ENCODE data around the gene MORC4. TPM values are rescaled to one million over a fixed set of nuclear protein-coding genes. Genes with fewer than 3 reads are reported as not detected.

MORC4 gene
- total RNA-seq, 4 donors from 2014 or later = 15.3 to 24.6 (median 18.6) TPM

DNA sequence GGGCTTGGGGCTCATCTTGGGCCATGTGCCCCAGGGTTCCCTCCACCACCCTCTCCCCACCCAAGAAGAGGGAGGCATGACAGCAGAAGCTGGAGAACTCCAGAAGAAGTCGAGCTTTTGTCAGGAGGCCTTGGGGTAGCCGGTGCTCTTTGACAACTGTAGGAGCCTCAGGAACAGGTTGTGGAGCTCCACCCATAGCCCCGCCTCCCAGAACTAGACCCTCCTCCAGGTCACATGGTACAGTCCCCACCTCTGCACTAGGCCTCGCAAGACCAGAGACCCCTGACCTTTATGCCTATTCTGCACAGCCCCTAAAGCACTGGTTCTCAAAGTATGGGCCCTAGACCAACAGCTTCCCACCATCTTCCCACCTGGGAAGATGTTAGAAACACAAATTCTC, 8.0 kb upstream of the MORC4 start:
- Histone ChIP-seq H3K27ac (no peak overlapping the region), H3K9me3 (no peaks in the 10 kb centered on the region), H3K36me3 (no peaks in the 10 kb centered on the region), H3K4me3 (replicated peaks in 1 of 3) (no peak overlapping the region), H3K4me1 (no peaks in the 10 kb centered on the region), H3K27me3 (no peaks in the 10 kb centered on the region)
- TF ChIP-seq POLR2A (IDR thresholded peaks at IDR 0.05) = no peak
- TF ChIP-seq, protein P1, sequence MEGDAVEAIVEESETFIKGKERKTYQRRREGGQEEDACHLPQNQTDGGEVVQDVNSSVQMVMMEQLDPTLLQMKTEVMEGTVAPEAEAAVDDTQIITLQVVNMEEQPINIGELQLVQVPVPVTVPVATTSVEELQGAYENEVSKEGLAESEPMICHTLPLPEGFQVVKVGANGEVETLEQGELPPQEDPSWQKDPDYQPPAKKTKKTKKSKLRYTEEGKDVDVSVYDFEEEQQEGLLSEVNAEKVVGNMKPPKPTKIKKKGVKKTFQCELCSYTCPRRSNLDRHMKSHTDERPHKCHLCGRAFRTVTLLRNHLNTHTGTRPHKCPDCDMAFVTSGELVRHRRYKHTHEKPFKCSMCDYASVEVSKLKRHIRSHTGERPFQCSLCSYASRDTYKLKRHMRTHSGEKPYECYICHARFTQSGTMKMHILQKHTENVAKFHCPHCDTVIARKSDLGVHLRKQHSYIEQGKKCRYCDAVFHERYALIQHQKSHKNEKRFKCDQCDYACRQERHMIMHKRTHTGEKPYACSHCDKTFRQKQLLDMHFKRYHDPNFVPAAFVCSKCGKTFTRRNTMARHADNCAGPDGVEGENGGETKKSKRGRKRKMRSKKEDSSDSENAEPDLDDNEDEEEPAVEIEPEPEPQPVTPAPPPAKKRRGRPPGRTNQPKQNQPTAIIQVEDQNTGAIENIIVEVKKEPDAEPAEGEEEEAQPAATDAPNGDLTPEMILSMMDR (IDR thresholded peaks at IDR 0.05) = no peak
- no peak for DNase-seq
- 87 to 95% methylated on average over 3 of the region's 4 CpGs for WGBS, 2 donors
- intact Hi-C loops (cut with DNase I) = no loop called here

DNA sequence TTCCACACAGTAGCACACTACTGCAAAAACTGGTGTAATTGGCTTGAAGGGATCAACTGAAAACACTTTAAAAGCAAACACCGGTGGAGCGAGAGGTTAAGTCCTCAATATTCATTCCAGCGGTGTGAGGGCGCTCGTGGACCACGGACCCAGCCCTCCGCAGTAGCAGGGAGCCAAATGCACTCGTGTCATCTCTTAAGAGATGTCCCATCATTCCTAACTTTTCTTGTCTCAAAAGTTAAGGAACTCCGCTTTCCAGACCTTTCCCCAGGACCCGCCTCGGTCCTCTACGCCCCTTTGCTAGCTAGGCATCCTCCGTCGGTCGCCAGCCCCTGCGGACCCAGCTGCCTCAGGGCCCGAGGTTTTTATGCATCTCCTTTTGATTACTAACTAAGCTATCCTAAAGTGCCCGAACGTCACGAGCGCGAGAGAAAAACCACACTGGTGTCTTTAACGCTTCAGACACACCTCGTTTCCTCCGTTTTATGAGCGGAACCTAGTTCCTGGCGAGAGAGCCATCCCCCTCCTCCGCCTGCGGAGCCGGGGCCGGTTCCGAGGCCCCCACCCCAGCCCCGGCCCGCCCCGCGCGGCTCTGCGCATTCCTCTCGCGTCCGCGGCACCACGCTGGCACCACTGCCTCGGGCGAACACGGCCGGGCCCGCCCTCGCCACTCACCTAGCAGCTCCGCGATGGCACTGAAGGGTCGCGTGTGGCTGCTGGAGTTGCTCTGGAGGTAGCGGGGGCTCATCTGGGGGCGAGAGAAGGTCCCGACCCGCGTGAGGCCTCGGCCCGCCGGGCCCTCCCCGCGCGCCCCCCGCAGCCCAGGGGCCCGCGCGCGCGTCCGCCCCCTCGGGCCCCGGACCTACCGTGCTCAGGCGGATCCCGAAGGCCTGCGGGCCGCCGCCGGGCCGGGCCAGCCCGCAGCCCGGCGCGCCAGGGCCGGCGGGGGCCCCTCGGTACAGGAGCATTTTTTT, 723 bp downstream of the MORC4 start:
- Histone ChIP-seq H3K27me3 (no peaks in the 10 kb centered on the region), H3K27ac (peak overlapping the region in 2 of 3 donors; percentile 56 to 58), H3K4me3 (replicated peaks in 1 of 3) (peak overlapping the region; percentile 17 to 47 (median 46)), H3K9me3 (no peaks in the 10 kb centered on the region), H3K4me1 (no peaks in the 10 kb centered on the region), H3K36me3 (no peaks in the 10 kb centered on the region)
- intact Hi-C loops (cut with DNase I) = no loop called here
- peak in 1 of 2 donors; percentile 18 for TF ChIP-seq POLR2A (IDR thresholded peaks at IDR 0.05)
- TF ChIP-seq, protein P1 (IDR thresholded peaks at IDR 0.05) = peak in 4 of 6 experiments; percentile 37 to 51 (median 48)
- DNase-seq = peak; percentile 64 to 66
- WGBS, 2 donors = 1% methylated on average over 11 to 23 of the region's 88 CpGs

DNA sequence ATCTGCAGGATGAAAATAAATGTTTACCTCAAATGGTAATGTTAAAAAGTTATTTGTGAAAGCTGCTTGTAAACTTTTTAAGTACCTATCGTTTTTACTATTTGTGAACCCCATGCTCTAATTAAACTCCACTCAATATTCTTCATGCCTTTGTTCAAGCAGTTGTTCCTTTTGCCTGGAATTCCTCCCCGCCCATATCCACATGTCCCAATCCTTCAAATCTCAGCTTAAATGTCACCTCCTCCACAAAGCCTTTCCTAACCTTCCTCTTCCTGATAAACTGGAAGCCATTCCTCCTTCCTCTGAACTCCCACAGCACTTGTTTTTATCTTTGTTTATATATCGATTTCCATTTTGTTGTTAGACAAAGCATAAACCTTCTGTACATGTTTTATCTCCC, 2.4 kb downstream of the MORC4 start:
- intact Hi-C loops (cut with DNase I) = no loop called here
- Histone ChIP-seq H3K4me3 (replicated peaks in 1 of 3) (no peak overlapping the region), H3K27me3 (no peaks in the 10 kb centered on the region), H3K27ac (no peak overlapping the region), H3K9me3 (no peaks in the 10 kb centered on the region), H3K36me3 (no peaks in the 10 kb centered on the region), H3K4me1 (no peaks in the 10 kb centered on the region)
- 88 to 92% methylated on average over 3 of the region's 3 CpGs for WGBS, 2 donors
- TF ChIP-seq, protein P1 (IDR thresholded peaks at IDR 0.05) = no peak
- no peak for TF ChIP-seq POLR2A (IDR thresholded peaks at IDR 0.05)
- no peak for DNase-seq

DNA sequence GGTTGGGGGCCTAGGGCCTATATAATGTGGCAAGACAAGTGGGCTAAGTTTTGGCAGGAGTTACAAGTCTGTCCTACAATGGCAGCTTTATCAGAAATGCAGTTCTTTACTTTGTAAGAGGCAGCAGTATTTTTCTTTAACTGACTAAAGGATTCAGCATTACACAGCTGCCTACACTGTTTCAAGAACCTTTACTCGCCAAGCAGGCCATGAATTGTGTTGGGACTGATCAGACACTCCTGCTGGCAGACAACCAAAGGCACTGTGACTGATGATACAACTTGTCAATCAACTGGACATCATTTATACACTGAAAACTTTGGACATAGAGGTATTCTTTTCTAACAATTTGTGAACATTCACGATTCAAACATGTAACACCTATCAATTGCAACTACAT, 4.3 kb downstream of the MORC4 start:
- no peak for TF ChIP-seq POLR2A (IDR thresholded peaks at IDR 0.05)
- TF ChIP-seq, protein P1 (IDR thresholded peaks at IDR 0.05) = no peak
- DNase-seq = no peak
- H3K27me3 ChIP-seq = no peaks in the 10 kb centered on the region
- no peaks in the 10 kb centered on the region for H3K4me1 ChIP-seq
- intact Hi-C loops (cut with DNase I) = no loop called here
- WGBS, 2 donors = 98 to 100% methylated on average over 2 of the region's 2 CpGs
- no peaks in the 10 kb centered on the region for H3K9me3 ChIP-seq
- H3K27ac ChIP-seq = no peak overlapping the region
- no peak overlapping the region for H3K4me3 ChIP-seq (replicated peaks in 1 of 3)
- H3K36me3 ChIP-seq = no peaks in the 10 kb centered on the region

DNA sequence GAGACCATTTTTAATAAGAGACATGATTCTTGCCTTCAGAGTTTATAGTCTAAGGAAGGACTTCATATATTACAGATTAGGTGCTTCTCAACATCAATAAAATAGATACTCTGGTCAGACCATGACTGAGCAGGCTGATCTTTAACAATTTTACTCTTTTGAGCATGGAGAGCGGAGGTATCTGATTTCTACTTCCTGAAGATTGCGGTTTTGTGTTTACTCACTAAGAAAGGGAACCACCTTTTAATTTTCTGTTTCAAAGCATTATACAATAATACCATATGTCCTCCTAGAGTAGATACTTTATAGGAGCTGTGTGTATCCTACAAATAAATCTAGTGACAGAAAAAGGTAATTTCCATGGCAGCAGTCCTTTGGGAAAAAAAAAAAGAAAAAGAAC, 12.5 kb downstream of the MORC4 start:
- 96% methylated on average over 2 of the region's 2 CpGs for WGBS, 2 donors
- TF ChIP-seq, protein P1 (IDR thresholded peaks at IDR 0.05) = no peak
- no peak for TF ChIP-seq POLR2A (IDR thresholded peaks at IDR 0.05)
- intact Hi-C loops (cut with DNase I) = no loop called here

More for the DNA sequence above, 12.5 kb downstream of the MORC4 start:
- no peaks in the 10 kb centered on the region for H3K27me3 ChIP-seq
- H3K27ac ChIP-seq = no peak overlapping the region
- H3K36me3 ChIP-seq = no peaks in the 10 kb centered on the region
- DNase-seq = no peak
- no peaks in the 10 kb centered on the region for H3K4me1 ChIP-seq
- no peak overlapping the region for H3K4me3 ChIP-seq (replicated peaks in 1 of 3)
- no peaks in the 10 kb centered on the region for H3K9me3 ChIP-seq

Data from thyroid gland (tissue), 4 donors.